ENCODE data around the gene CFAP46.

The CFAP46 gene

DNA sequence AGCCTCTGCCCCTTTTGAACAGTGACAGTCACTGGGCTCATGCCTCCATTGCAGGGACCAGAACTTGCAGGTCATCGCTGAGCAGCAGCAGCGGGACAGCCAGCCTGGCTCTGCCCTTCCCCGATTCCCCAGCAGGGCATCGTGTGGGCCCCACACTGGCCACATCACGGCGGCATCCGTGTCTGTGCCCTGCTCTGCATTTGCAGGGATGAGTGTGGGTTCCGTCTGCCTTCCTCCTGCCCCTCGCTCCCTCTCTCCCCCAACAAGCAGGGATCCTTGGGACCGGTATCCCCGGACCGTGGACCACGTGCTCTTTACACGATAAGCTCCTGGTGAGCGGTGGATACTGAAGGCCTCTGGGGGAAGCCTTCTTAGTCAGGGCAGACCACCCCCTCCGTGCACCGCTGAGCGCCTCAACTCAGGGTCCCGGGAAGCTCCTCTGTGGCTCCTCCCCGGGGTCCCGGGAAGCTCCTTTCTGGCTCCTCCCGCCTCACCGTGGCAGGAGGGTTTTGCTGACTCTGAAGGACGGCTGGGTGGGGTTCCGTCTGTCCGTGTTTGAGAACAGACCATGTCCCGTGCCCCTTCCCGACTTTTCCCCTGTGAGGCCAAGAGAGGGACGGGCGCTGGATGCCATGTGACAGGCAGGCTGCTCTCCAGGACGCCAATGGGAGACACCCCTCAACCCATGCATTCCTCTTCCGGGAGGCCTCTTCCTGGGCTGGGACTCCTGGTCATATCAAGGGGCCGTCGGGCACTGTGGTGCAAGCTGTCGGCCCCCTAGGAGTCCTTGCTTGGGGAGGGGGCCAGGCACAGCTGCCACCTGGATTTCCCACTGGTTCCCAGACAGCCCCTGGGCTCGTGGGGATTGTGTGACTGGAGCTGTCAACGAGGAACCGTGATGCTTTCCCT is 132.9 kb downstream of the CFAP46 start:
- H3K4me3 Mint-ChIP-seq, result no peak overlapping the region
- no peaks in the 10 kb centered on the region for H3K9me3 Mint-ChIP-seq
- no peaks in the 10 kb centered on the region for H3K27me3 Mint-ChIP-seq
- no peaks in the 10 kb centered on the region for H3K4me1 Mint-ChIP-seq (ENCODE audit: low read depth)
- no peak overlapping the region for H3K27ac Mint-ChIP-seq
- no peaks in the 10 kb centered on the region for H3K36me3 Mint-ChIP-seq (ENCODE audit: low read depth)

DNA sequence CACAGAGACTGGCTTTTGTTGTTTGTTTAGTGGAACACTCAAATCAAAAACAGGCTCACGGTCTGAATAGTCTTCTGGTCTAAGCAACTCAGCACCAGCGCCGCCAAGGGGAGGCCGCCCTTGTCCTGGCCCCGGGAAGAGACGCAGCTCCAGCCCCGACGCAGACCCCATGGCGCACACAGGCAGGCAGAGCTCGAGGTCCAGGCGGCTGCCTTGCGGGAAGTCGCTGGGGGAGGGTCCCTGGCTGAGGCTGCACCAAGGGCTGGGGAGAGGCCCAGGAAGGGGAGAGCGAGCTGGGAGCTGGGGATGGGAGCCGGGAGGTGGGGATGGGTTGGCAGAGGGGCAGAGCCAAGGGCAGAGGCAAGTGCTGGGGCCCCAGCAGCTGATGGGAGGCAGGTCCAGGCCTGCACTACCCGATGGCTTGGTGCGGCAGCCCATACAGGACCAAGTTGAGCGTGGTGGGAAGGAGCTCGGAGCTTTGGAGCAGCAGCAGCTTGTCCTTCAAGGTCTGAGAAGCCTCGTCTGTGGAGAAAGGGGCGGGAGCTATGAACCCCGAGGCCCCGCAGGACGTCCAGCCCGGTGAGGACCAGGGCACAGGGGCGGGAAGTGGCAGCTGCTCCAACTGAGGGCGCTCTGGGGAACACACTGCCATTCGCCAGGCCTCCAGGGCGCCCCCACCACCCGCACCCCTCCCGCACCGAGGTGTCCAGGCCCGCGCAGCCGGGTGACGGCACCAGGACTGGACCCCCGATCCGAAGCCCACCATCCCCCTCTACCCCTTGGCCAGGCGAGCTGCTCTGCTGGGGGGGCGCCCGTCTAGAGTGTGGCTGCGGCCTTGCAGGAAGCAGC is 133.8 kb downstream of the CFAP46 start:
- no peak overlapping the region for H3K4me3 Mint-ChIP-seq
- no peaks in the 10 kb centered on the region for H3K4me1 Mint-ChIP-seq (ENCODE audit: low read depth)
- no peaks in the 10 kb centered on the region for H3K27me3 Mint-ChIP-seq
- H3K27ac Mint-ChIP-seq, result no peak overlapping the region
- no peaks in the 10 kb centered on the region for H3K36me3 Mint-ChIP-seq (ENCODE audit: low read depth)
- no peaks in the 10 kb centered on the region for H3K9me3 Mint-ChIP-seq

- H3K4me1 Mint-ChIP-seq (ENCODE audit: low read depth), result no peaks in the 10 kb centered on the region
- no peaks in the 10 kb centered on the region for H3K27me3 Mint-ChIP-seq
- H3K9me3 Mint-ChIP-seq, result no peaks in the 10 kb centered on the region
- H3K36me3 Mint-ChIP-seq (ENCODE audit: low read depth), result no peaks in the 10 kb centered on the region
- H3K4me3 Mint-ChIP-seq, result no peak overlapping the region
- no peak overlapping the region for H3K27ac Mint-ChIP-seq
Observed at GRCh38 chr10:132807621-132808049, 134.7 kb downstream of the CFAP46 start.

- Mint-ChIP-seq H3K27ac (no peak overlapping the region), H3K4me3 (no peak overlapping the region), H3K9me3 (no peaks in the 10 kb centered on the region), H3K36me3 (ENCODE audit: low read depth) (no peaks in the 10 kb centered on the region), H3K27me3 (no peaks in the 10 kb centered on the region), H3K4me1 (ENCODE audit: low read depth) (no peaks in the 10 kb centered on the region)
Observed at GRCh38 chr10:132806561-132807003, 135.8 kb downstream of the CFAP46 start.

DNA sequence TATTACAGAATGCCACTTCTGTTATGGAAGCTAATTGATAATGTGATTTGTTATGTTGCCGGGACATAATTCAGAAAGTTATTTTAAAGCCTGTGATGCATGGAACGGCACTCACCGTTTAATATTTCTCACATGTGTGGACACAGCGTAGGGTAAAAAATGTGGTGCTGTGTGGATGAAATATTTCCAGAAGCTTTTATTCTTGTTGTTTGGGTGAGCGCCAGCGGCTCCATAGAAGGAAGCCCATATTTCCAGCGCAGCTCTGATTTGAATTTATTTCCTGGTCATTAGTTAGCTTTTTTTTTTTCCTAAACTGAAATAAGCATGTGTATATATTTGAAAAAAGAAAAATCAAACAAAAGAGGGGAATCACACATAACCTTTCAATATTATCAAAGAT is 136.3 kb downstream of the CFAP46 start:
- no peaks in the 10 kb centered on the region for H3K27me3 Mint-ChIP-seq
- H3K4me1 Mint-ChIP-seq (ENCODE audit: low read depth), result no peaks in the 10 kb centered on the region
- no peak overlapping the region for H3K27ac Mint-ChIP-seq
- no peak overlapping the region for H3K4me3 Mint-ChIP-seq
- H3K36me3 Mint-ChIP-seq (ENCODE audit: low read depth), result no peaks in the 10 kb centered on the region
- no peaks in the 10 kb centered on the region for H3K9me3 Mint-ChIP-seq

GRCh38 chr10:132805599-132805998 is 136.8 kb downstream of the CFAP46 start:
- no peaks in the 10 kb centered on the region for H3K4me1 Mint-ChIP-seq (ENCODE audit: low read depth)
- no peaks in the 10 kb centered on the region for H3K27me3 Mint-ChIP-seq
- no peak overlapping the region for H3K27ac Mint-ChIP-seq
- H3K4me3 Mint-ChIP-seq, result no peak overlapping the region
- H3K36me3 Mint-ChIP-seq (ENCODE audit: low read depth), result no peaks in the 10 kb centered on the region
- no peaks in the 10 kb centered on the region for H3K9me3 Mint-ChIP-seq

DNA sequence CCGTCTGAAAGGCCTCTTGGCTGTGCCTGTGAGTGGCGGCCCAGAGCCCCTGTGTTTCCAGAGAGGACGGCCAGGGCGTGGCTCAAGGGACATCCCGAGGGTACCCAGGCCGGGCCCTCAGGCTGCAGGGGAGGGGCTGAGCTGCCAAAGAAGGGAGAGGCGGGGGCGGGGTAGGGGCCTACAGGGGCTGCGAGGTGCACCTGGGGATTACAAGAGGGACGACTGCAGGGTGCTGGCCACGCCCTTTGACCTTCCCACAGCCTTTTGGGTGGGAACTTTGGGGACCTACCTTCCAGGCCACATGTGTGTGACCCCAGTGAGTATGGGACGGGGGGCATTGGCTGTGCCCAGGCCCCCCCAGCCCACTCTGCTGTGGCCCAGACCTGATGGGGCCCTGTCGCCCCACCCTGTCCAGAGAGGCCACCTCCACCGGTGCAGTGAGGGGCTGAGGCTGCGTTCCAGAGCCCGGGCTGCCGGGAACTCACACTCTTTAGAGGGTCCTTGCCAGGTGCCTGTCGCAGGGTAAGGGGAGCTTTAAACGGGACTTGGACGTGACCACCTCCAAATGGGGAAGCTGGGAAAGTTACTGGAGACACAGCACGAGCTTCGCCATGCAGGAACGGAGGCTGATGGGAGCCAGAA is 137.5 kb downstream of the CFAP46 start:
- Mint-ChIP-seq H3K36me3 (ENCODE audit: low read depth) (no peaks in the 10 kb centered on the region), H3K27me3 (no peaks in the 10 kb centered on the region)

GRCh38 chr10:132804287-132804686 is 138.1 kb downstream of the CFAP46 start:
- Mint-ChIP-seq H3K36me3 (ENCODE audit: low read depth) (no peaks in the 10 kb centered on the region), H3K27me3 (no peaks in the 10 kb centered on the region), H3K4me3 (no peak overlapping the region), H3K27ac (no peak overlapping the region), H3K9me3 (no peaks in the 10 kb centered on the region), H3K4me1 (ENCODE audit: low read depth) (no peaks in the 10 kb centered on the region)

More for the DNA sequence above, 137.5 kb downstream of the CFAP46 start:
- Mint-ChIP-seq H3K4me3 (no peak overlapping the region), H3K4me1 (ENCODE audit: low read depth) (no peaks in the 10 kb centered on the region), H3K27ac (no peak overlapping the region), H3K9me3 (no peaks in the 10 kb centered on the region)

- Mint-ChIP-seq H3K27me3 (no peaks in the 10 kb centered on the region), H3K36me3 (ENCODE audit: low read depth) (no peaks in the 10 kb centered on the region), H3K9me3 (no peaks in the 10 kb centered on the region)
Observed at GRCh38 chr10:132803416-132804210, 138.8 kb downstream of the CFAP46 start.

GRCh38 chr10:132802694-132803320 is 139.6 kb downstream of the CFAP46 start:
- no peak overlapping the region for H3K27ac Mint-ChIP-seq
- H3K27me3 Mint-ChIP-seq, result no peaks in the 10 kb centered on the region
- no peak overlapping the region for H3K4me3 Mint-ChIP-seq
- H3K36me3 Mint-ChIP-seq (ENCODE audit: low read depth), result no peaks in the 10 kb centered on the region
- H3K4me1 Mint-ChIP-seq (ENCODE audit: low read depth), result no peaks in the 10 kb centered on the region
- no peaks in the 10 kb centered on the region for H3K9me3 Mint-ChIP-seq

More at GRCh38 chr10:132803416-132804210, 138.8 kb downstream of the CFAP46 start:
- Mint-ChIP-seq H3K4me1 (ENCODE audit: low read depth) (no peaks in the 10 kb centered on the region), H3K27ac (no peak overlapping the region), H3K4me3 (no peak overlapping the region)

DNA sequence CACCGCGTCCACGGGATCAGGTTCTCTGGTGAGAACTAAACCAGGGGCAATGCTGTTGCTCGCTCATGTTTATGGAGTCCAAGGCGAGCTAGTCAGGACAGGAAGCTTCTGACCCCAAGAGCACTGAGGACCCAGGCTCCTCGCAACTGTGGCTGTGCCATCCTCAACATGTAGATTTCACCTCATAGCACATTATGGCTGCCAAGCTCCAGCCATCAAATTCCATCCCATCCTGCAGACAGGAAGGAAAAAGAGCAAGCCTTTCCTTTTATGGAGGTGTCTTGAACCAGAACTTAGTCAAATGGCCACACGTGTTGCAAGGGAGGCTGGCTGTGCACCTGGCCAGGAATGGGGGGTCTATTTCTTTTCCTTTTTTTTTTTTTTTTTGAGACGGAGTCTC is 140.3 kb downstream of the CFAP46 start:
- Mint-ChIP-seq H3K4me1 (ENCODE audit: low read depth) (no peaks in the 10 kb centered on the region), H3K9me3 (no peaks in the 10 kb centered on the region), H3K27me3 (no peaks in the 10 kb centered on the region), H3K36me3 (ENCODE audit: low read depth) (no peaks in the 10 kb centered on the region), H3K27ac (no peak overlapping the region), H3K4me3 (no peak overlapping the region)

DNA sequence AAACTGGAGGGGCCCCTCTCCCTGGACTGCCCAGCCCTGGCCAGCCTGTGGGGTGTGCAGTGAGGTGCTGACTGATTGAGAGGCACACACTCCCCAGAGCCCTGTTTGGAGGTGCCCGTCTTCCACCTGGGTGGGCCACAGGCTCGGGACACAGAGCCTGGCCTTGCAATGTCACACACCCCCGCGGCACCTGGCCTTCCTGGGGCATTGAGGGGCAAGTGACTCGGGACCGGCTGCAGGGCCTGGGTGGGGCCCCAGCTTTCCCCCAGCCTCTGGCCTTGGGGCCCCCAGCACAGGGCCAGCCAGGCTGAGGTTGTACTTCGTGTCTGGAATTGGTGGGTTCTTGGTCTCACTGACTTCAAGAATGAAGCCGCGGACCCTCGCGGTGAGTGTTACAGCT is 142.5 kb downstream of the CFAP46 start:
- Mint-ChIP-seq H3K4me1 (ENCODE audit: low read depth) (no peaks in the 10 kb centered on the region), H3K27me3 (no peaks in the 10 kb centered on the region), H3K9me3 (no peaks in the 10 kb centered on the region), H3K36me3 (ENCODE audit: low read depth) (no peaks in the 10 kb centered on the region), H3K27ac (no peak overlapping the region), H3K4me3 (no peak overlapping the region)

- Mint-ChIP-seq H3K27me3 (no peaks in the 10 kb centered on the region), H3K4me1 (ENCODE audit: low read depth) (no peaks in the 10 kb centered on the region), H3K27ac (no peak overlapping the region), H3K4me3 (no peak overlapping the region), H3K9me3 (no peaks in the 10 kb centered on the region), H3K36me3 (ENCODE audit: low read depth) (no peaks in the 10 kb centered on the region)
Observed at GRCh38 chr10:132798876-132799275, 143.5 kb downstream of the CFAP46 start.

GRCh38 chr10:132798403-132798802 is 144.0 kb downstream of the CFAP46 start:
- no peak overlapping the region for H3K4me3 Mint-ChIP-seq
- H3K36me3 Mint-ChIP-seq (ENCODE audit: low read depth), result no peaks in the 10 kb centered on the region
- H3K27me3 Mint-ChIP-seq, result no peaks in the 10 kb centered on the region
- H3K27ac Mint-ChIP-seq, result no peak overlapping the region
- no peaks in the 10 kb centered on the region for H3K9me3 Mint-ChIP-seq
- H3K4me1 Mint-ChIP-seq (ENCODE audit: low read depth), result no peaks in the 10 kb centered on the region

Data from stimulated activated naive CD8-positive, alpha-beta T cell treated with anti-CD3 and anti-CD28 coated beads, Interleukin-15, Interleukin-2, amounts not matched to agents 100 ng/mL and 50 ng/mL, for 24 hours (primary cell).